ENCODE results near the gene TRAF7. TPM values are rescaled to one million over a fixed set of nuclear protein-coding genes. Genes with fewer than 3 reads are reported as not detected.

The TRAF7 gene
- total and polyA plus RNA-seq, 2 of the 13 experiments (the other 11 are each of a cell fraction or from before 2014, with no cell fraction given): 47.9 to 65.6 TPM

- peak; percentile 45; the same call in 1 of the 2 replicates for TF ChIP-seq ZNF574 (CRISPR knock-in tag; IDR thresholded peaks at IDR 0.05)
- no peak for TF ChIP-seq DMTF1 (CRISPR knock-in tag; IDR thresholded peaks at IDR 0.05)
- TF ChIP-seq ZBED4 (CRISPR knock-in tag; IDR thresholded peaks at IDR 0.05; ENCODE audit: borderline replicate concordance): no peak
- no peak for TF ChIP-seq ZNF564 (CRISPR knock-in tag; IDR thresholded peaks at IDR 0.05)
- no peak for TF ChIP-seq ZNF407 (CRISPR knock-in tag; IDR thresholded peaks at IDR 0.05; ENCODE audit: not compliant biosample characterization)
- TF ChIP-seq NR0B2 (CRISPR knock-in tag; IDR thresholded peaks at IDR 0.05): peak; percentile 58; the same call in 1 of the 2 replicates
- peak; percentile 39 for TF ChIP-seq RARA (CRISPR knock-in tag; IDR thresholded peaks at IDR 0.05)
- TF ChIP-seq JUN (CRISPR knock-in tag; IDR thresholded peaks at IDR 0.05): no peak
Measured at GRCh38 chr16:2210386-2211365, 55.1 kb downstream of the TRAF7 start, which contains the start of gene BRICD5 (continued).
